GM19463 (cell line): ENCODE measurements around the gene ARHGAP24.
A peak's percentile ranks its signal among the peaks of the same experiment; 100 is the strongest.

Experiments used
- ATAC-seq: cut with Tn5 transposase; IDR thresholded peaks from one replicate; pipeline ENCODE4 v1.9.1; 2021; ENCODE audit warnings: mild to moderate bottlenecking, moderate library complexity; ENCODE audit not compliant: unreplicated experiment

The ARHGAP24 gene

DNA sequence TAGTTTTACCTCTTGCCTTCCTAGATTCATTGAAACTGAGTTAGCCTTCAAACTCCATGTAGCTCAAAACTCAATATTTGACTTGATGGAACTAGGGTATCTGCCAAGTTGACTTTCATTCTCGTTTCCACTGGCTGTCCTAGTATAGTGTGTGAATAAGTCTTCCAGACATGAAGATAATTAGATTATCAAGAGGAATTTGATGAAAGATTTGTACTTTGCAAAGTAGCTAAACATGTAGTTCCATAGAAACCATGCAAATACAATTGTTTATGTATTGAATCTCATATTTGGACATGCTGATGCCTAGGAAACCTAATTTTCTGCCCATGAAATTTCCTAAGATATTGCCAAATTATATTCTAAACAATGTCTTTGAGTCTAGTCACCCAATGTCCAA is 297.5 kb downstream of the ARHGAP24 start:
- no peak for ATAC-seq

DNA sequence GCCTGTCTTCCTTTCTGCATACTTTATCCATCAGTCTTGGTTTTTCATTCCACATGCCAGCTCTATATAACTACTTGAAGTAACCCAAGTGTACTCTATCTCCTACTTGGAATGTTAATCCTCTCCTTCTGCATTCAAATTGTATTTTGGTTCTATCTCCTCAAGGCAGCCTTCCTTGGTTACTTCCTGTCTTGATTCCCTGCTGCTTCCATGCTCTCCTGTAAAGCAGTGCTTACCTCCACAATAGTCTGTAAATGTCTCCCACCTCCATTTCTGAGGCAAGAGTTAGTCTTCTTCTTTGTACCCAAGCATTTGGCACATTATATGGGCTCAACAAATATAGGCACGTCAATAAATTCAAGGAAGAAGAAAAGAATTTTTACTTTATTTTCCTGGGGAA is 298.4 kb downstream of the ARHGAP24 start:
- ATAC-seq = no peak

GRCh38 chr4:85774000-85774399 is 299.1 kb downstream of the ARHGAP24 start:
- ATAC-seq = no peak

DNA sequence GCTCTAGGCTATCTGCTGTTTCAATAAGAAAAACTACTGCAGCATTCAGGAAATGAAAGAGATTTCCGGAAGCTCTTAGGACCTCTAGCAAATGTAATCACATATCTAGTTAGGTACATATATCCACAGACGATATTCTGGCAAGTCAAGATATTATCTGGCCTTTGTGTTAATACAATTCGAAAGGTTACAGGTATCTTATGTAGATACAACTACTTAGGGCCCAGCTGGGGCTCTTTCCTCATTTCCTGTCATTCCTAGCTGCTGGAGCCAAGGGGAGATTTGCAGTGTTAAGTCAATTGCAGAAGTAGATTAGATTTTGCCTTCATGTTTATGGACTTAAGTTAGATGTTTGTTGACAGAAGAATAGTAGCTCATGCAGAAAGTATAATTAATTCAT is 299.5 kb downstream of the ARHGAP24 start:
- ATAC-seq = no peak

DNA sequence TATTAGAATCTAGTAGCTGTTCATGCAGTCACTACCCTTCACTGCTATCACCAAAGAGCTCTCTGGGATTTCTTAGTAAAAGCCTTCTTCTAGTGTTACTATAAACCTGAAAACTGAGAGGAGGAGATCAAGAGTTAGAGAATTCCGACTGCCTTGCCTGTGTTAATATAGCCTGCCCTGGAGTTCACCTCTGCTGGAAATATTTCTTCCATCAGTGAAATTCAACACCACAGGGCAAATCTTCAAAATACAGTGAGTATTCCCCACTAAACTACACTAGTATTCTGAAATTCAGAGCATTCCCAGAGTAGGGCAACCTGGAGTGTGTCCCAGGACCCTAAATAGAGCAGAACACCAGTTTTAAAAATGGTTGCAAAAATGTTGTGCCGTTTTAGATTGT is 301.1 kb downstream of the ARHGAP24 start:
- no peak for ATAC-seq

DNA sequence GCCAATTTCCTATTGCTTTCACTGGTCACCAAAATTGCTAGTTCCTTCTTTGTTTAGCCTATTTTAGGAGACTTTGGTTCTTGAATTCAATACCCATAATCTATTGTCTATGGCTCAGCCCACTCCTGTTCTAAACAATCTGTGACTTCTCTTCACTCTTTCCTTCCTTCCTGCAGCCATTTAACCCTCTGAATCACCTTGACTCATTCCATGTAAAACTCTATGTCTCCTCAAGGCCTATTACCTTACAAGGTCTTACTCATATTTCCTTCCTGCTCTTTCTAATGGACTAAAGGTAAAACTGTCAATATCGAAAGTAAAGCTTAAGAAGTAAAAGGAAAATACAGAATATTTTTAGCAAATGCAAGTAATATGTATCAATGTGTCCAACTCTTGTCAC is 301.6 kb downstream of the ARHGAP24 start:
- ATAC-seq = no peak

- ATAC-seq = peak; percentile 64
Measured at GRCh38 chr4:85777908-85778631, 303.1 kb downstream of the ARHGAP24 start.

- ATAC-seq = peak; percentile 68
Measured at GRCh38 chr4:85778632-85779131, 303.7 kb downstream of the ARHGAP24 start.

- ATAC-seq = peak; percentile 21
Measured at GRCh38 chr4:85779165-85779564, 304.2 kb downstream of the ARHGAP24 start.

DNA sequence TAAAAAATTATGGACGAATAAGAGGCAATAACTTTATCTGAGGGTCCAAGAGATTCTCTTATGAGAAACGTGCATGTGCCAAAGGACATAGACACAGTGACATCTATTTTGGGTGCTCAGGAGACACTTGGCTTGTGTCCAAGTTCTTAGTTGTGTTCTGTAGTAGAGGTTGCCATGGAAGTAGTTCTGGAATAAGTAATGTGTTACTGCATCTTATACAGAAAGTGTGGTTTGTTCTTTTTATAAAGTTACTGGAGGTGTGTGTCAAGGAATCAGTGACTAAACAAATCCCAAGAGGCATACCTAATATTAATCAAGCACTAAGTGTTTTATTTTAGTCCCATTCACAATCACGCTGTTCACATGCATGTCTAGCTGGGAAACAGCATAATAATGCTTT is 305.7 kb downstream of the ARHGAP24 start:
- peak; percentile 23 for ATAC-seq

DNA sequence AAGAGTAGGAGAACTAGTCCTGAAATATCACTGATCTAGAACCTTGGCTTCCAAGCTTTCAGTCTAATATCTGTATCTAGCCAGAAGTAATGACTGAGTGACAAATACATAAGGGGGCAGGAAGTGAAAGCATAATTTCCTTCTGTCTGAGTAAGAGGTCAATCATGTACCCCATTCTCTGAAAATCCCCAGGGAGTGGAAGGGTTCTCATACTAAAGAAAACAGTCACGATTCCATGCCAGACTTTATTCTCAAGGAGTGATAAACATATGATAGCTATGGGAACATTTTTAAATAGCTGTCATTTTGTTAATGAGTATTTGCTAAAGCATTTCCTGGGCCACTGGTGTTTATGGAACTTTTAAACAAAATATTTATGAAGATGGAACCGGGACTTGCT is 308.5 kb downstream of the ARHGAP24 start:
- ATAC-seq = peak; percentile 33

DNA sequence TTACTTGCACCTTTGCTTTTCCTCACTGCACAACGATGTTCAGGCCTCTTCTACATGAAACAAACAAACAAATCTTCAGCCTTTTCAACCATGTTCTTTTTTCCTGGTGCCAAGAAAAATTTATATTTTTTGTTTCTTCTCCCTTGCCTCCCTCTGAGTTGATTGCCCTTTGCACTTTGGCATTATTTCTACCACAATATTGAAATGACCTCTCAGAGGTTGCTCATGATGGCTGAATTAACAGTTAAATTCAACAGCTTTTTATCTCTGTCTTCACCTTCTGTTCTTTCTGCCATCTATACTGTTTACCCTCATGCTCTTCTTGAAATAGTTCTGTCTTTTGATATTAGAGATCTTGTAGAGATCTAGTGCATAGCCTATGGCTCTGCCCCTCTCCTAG is 308.9 kb downstream of the ARHGAP24 start:
- no peak for ATAC-seq

- no peak for ATAC-seq
Measured at GRCh38 chr4:85784348-85784747, 309.4 kb downstream of the ARHGAP24 start.

DNA sequence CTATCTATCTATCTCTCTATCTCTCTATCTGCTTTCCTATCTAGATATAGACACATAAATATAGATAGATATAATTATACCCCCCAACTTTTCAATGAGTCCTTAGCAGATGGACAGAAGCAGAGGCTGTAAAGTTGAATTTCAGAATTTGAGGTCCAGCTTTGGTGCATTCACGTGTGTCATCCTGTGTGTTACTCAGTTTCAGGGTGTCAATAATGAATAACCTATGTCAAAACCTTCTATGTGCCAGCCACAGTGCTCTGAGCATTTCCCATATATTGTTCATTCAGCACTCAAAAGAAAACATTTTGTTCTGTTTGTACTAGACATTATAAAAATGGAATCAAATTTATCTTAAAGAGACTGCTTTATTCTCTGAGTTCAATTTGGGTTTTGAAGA is 310.0 kb downstream of the ARHGAP24 start:
- peak; percentile 43 for ATAC-seq

- no peak for ATAC-seq
Measured at GRCh38 chr4:85787133-85787532, 312.2 kb downstream of the ARHGAP24 start.

GRCh38 chr4:85788604-85789003 is 313.7 kb downstream of the ARHGAP24 start:
- no peak for ATAC-seq

- ATAC-seq = no peak
Measured at GRCh38 chr4:85789241-85789640, 314.3 kb downstream of the ARHGAP24 start.

DNA sequence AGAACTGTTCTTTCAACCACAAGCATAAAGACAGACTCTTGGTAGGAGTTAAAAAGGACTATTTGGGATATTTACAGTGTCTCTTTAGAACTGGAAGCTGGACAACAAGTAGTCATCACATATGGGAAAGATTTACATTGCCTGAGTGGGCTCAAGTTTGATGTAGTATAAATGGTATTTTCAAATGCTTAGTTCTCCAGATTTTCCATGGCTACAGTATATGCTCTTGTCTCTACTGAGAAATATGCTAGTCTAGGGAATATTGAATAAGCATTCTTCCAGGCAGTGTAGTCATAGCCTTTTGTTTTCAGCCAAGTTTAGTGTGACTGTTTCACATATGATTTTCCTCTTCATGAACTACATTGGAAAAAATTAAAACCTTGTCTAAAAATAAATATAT is 315.6 kb downstream of the ARHGAP24 start:
- no peak for ATAC-seq

DNA sequence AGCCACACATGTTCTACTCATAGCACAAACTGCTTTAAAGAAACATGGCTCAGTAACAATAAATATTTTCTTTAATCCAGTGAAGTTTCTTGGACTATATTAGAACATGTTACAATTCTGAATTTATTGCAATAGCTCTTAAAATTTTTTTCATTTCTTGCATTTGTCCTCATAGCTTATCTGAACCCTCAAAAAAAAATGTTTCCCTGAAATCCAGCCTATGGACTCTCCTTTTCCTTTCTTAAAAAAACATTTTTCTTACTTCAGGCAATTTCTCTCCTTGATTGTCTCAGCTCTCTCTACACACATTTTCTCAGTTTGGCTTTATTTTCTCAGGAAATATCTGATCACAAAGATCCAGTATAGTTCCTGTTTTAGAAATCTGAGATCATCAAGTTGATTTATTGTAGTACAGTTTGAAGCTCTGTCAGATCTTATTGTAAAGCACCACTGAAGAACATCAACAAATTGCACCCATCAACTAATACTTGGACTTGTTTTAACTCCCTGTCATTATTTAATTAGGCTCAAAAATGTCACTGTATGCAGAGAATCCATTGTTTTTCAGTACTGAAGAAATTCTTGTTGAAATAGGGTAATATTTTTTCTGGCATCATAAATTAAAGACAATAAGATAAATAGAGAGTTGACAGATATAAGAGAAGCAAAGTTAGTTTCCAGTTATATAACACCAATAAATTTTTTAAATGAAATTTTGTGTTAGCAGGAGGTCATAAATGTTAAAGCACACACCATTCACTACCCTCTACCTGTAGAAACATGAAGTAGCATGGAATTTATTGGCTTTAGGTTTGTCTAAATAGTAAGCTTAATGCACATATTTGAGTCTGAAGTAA is 317.7 kb downstream of the ARHGAP24 start:
- no peak for ATAC-seq

DNA sequence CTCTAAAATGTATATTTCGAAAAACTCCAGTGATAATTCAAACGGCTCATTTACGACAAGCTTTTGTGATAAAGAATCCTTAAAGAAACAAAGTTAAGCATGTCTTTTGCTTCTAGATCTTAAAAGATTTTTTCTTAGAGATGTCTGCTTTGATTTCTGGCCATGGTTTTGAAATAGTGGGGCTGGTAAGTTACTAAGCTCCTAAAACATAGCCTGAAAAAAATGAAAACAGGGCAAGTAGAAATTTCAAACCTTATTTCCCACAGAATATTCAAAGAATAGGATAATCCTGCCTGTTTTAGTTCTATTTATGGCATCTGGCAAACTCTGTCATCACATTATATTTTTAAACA is 318.3 kb downstream of the ARHGAP24 start:
- no peak for ATAC-seq

- ATAC-seq = no peak
Measured at GRCh38 chr4:85798012-85798770, 323.2 kb downstream of the ARHGAP24 start.
